NCI-H345 treated with DMSO at 0.1 percent for 48 hours (cell line): ENCODE measurements around the gene DNAJB8.

ENCODE experiments used
- DNase-seq: peaks from one replicate; lab custom pipeline; 2025; ENCODE audit not compliant: unreplicated experiment; lab: John Stamatoyannopoulos, UW

The DNAJB8 gene

GRCh38 chr3:128468285-128468790 lies 1.6 kb upstream of the DNAJB8 start:
- DNase-seq: no peak

GRCh38 chr3:128464702-128465101 lies 2.0 kb downstream of the DNAJB8 start:
- no peak for DNase-seq

GRCh38 chr3:128464188-128464587 lies 2.5 kb downstream of the DNAJB8 start:
- DNase-seq: no peak

GRCh38 chr3:128463771-128464170 lies 2.9 kb downstream of the DNAJB8 start:
- DNase-seq: no peak

- no peak for DNase-seq
Observed at GRCh38 chr3:128463354-128463753, 3.3 kb downstream of the DNAJB8 start.

- DNase-seq: no peak
Observed at GRCh38 chr3:128462931-128463330, 3.8 kb downstream of the DNAJB8 start.

GRCh38 chr3:128462341-128462910 lies 4.3 kb downstream of the DNAJB8 start:
- DNase-seq: no peak

GRCh38 chr3:128461731-128462130 lies 5.0 kb downstream of the DNAJB8 start:
- no peak for DNase-seq

GRCh38 chr3:128459461-128459820 lies 7.2 kb downstream of the DNAJB8 start:
- no peak for DNase-seq

- no peak for DNase-seq
Observed at GRCh38 chr3:128458746-128459460, 7.8 kb downstream of the DNAJB8 start.

- DNase-seq: no peak
Observed at GRCh38 chr3:128457937-128458336, 8.8 kb downstream of the DNAJB8 start.

GRCh38 chr3:128456776-128457715 lies 9.6 kb downstream of the DNAJB8 start:
- no peak for DNase-seq

- DNase-seq: no peak
Observed at GRCh38 chr3:128455786-128456748, 10.6 kb downstream of the DNAJB8 start.

GRCh38 chr3:128455116-128455515 lies 11.6 kb downstream of the DNAJB8 start:
- no peak for DNase-seq

GRCh38 chr3:128454310-128454618 lies 12.4 kb downstream of the DNAJB8 start:
- DNase-seq: no peak

- DNase-seq: no peak
Observed at GRCh38 chr3:128453501-128454309, 13.0 kb downstream of the DNAJB8 start.

- no peak for DNase-seq
Observed at GRCh38 chr3:128452678-128453275, 13.9 kb downstream of the DNAJB8 start.

- DNase-seq: no peak
Observed at GRCh38 chr3:128452120-128452519, 14.6 kb downstream of the DNAJB8 start.

GRCh38 chr3:128449111-128449638 lies 17.5 kb downstream of the DNAJB8 start:
- no peak for DNase-seq
